ENCODE results near the gene RUNDC1. TPM values are rescaled to one million over a fixed set of nuclear protein-coding genes. Genes with fewer than 3 reads are reported as not detected.

The RUNDC1 gene
- total RNA-seq, 2 donors from 2014 or later, result 18.7 to 22.3 TPM

- Histone ChIP-seq H3K4me3 (peak within 1 kb of the TSS; percentile 68), H3K27me3 (no peaks in the 10 kb centered on the region), H3K9ac (ENCODE audit: low read depth in 2 of 2, low read length in 2 of 2) (peak within 1 kb of the TSS; percentile 79 to 100), H3K36me3 (peaks cover 6% of the 10 kb centered on the region), H3K4me1 (peaks cover 3% of the 10 kb centered on the region), H3K9me3 (no peaks in the 10 kb centered on the region), H3K27ac (peak within 1 kb of the TSS; percentile 94)
- intact Hi-C loops (cut with DNase I), result no loop called here
- peak; percentile 94 for DNase-seq
- TF ChIP-seq, protein P1, sequence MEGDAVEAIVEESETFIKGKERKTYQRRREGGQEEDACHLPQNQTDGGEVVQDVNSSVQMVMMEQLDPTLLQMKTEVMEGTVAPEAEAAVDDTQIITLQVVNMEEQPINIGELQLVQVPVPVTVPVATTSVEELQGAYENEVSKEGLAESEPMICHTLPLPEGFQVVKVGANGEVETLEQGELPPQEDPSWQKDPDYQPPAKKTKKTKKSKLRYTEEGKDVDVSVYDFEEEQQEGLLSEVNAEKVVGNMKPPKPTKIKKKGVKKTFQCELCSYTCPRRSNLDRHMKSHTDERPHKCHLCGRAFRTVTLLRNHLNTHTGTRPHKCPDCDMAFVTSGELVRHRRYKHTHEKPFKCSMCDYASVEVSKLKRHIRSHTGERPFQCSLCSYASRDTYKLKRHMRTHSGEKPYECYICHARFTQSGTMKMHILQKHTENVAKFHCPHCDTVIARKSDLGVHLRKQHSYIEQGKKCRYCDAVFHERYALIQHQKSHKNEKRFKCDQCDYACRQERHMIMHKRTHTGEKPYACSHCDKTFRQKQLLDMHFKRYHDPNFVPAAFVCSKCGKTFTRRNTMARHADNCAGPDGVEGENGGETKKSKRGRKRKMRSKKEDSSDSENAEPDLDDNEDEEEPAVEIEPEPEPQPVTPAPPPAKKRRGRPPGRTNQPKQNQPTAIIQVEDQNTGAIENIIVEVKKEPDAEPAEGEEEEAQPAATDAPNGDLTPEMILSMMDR (IDR thresholded peaks at IDR 0.05), result peak; percentile 40
These were observed 26.5 kb downstream of the RUNDC1 start, which contains the start of gene IFI35 for GRCh38 chr17:43006639-43007551. TSS of gene IFI35 (plus strand) at chr17:43006784. CDS start at chr17:43006948, 164 bp downstream.

GRCh38 chr17:43010667-43011308 lies 30.4 kb downstream of the RUNDC1 start:
- no peaks in the 10 kb centered on the region for H3K9me3 ChIP-seq
- TF ChIP-seq, protein P1 (IDR thresholded peaks at IDR 0.05), result no peak
- H3K4me1 ChIP-seq, result peaks cover 3% of the 10 kb centered on the region
- no peaks in the 10 kb centered on the region for H3K36me3 ChIP-seq
- H3K27ac ChIP-seq, result peak overlapping the region; percentile 69
- peak overlapping the region; percentile 29 to 31 for H3K9ac ChIP-seq (ENCODE audit: low read depth in 2 of 2, low read length in 2 of 2)
- intact Hi-C loops (cut with DNase I), result no loop called here
- H3K27me3 ChIP-seq, result no peaks in the 10 kb centered on the region
- peak; percentile 89 for DNase-seq
- no peak overlapping the region for H3K4me3 ChIP-seq

DNA sequence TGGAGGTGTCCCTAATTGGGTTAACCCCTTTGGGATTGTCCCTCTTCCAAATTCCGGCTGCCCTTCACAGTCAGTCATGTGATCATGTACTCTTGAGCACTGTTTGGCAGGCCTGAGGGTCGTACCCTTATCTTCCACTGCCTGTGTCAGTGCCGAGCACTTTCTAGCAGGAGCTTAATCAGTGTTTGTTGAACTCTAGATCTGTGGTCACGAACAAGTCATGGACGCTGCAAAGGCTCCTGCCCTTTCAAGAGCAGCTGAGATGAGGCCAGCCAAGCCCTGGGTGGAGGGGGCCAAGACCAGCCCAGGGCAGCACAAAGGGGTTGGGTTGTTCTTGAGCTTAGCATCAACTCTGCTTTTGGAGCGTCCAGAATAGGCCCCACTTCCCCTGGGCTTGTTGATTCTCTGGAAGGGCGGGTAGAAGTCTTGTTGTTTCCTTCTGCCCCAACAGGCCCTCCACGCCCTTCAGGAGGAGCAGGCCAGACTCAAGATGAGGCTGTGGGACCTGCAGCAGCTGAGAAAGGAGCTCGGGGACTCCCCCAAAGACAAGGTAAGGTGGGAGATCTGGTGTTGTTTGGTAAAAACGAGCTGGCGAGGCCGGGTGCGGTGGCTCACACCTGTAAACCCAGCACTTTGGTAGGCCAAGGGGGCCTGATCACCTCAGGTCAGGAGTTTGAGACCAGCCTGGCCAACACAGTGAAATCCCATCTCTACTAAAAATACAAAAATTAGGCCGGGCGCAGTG lies 31.5 kb downstream of the RUNDC1 start:
- Histone ChIP-seq H3K36me3 (no peaks in the 10 kb centered on the region), H3K4me3 (no peak overlapping the region), H3K9me3 (no peaks in the 10 kb centered on the region), H3K27me3 (no peaks in the 10 kb centered on the region), H3K9ac (ENCODE audit: low read depth in 2 of 2, low read length in 2 of 2) (peak overlapping the region in 1 of 2 donors; percentile 54), H3K4me1 (peaks cover 3% of the 10 kb centered on the region), H3K27ac (peak overlapping the region; percentile 25)
- intact Hi-C loops (cut with DNase I), result no loop called here
- TF ChIP-seq, protein P1 (IDR thresholded peaks at IDR 0.05), result no peak
- no peak for DNase-seq

DNA sequence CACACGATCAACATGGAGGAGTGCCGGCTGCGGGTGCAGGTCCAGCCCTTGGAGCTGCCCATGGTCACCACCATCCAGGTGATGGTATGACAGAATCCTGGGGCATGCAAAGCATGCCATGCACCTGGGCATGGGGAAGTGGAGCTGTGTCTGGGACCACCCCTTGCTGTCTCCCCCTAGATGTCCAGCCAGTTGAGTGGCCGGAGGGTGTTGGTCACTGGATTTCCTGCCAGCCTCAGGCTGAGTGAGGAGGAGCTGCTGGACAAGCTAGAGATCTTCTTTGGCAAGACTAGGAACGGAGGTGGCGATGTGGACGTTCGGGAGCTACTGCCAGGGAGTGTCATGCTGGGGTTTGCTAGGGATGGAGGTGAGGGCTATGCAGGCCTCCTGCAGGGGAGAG lies 32.9 kb downstream of the RUNDC1 start:
- peaks cover 3% of the 10 kb centered on the region for H3K4me1 ChIP-seq
- H3K36me3 ChIP-seq, result no peaks in the 10 kb centered on the region

More for the DNA sequence above, 32.9 kb downstream of the RUNDC1 start:
- no peaks in the 10 kb centered on the region for H3K9me3 ChIP-seq
- no peaks in the 10 kb centered on the region for H3K27me3 ChIP-seq
- DNase-seq, result no peak
- no peak overlapping the region for H3K4me3 ChIP-seq
- TF ChIP-seq, protein P1 (IDR thresholded peaks at IDR 0.05), result no peak
- no peak overlapping the region for H3K9ac ChIP-seq (ENCODE audit: low read depth in 2 of 2, low read length in 2 of 2)
- intact Hi-C loops (cut with DNase I), result no loop called here
- H3K27ac ChIP-seq, result no peak overlapping the region
